Medulla oblongata (tissue), 1 donor: ENCODE results near the gene SLC2A6.
"Not testable (repeated sequence)": the region's sequence is repeated elsewhere in the genome, so short reads cannot be mapped to it uniquely, and the experiment has no call there.

Source experiments
- DNase-seq: peaks from one replicate; pipeline ENCODE4 v3.0.0-alpha.2; 2015; ENCODE audit errors: extremely low spot score

Gene SLC2A6

GRCh38 chr9:133463234-133463863, 15.6 kb downstream of the SLC2A6 start:
- DNase-seq, result no peak

- DNase-seq, result no peak
These were observed 16.9 kb downstream of the SLC2A6 start for GRCh38 chr9:133461975-133462374.

- peak; percentile 58 for DNase-seq
These were observed 18.3 kb downstream of the SLC2A6 start for GRCh38 chr9:133460405-133461175.

GRCh38 chr9:133459476-133460404, 19.2 kb downstream of the SLC2A6 start, which contains the start of gene CACFD1:
TSS of gene CACFD1 (plus strand) at chr9:133459978. CDS start at chr9:133460067, 89 bp downstream.
- DNase-seq, result peak; percentile 96

- no peak for DNase-seq
These were observed 20.1 kb downstream of the SLC2A6 start for GRCh38 chr9:133458643-133459312.

GRCh38 chr9:133457748-133458147, 21.2 kb downstream of the SLC2A6 start:
- no peak for DNase-seq

- no peak for DNase-seq
These were observed 21.7 kb downstream of the SLC2A6 start for GRCh38 chr9:133457233-133457632.

GRCh38 chr9:133456409-133456808, 22.5 kb downstream of the SLC2A6 start:
- DNase-seq, result no peak

- no peak for DNase-seq
These were observed 23.0 kb downstream of the SLC2A6 start for GRCh38 chr9:133455936-133456335.

GRCh38 chr9:133454943-133455673, 23.8 kb downstream of the SLC2A6 start:
- DNase-seq, result no peak

GRCh38 chr9:133454325-133454724, 24.6 kb downstream of the SLC2A6 start:
- DNase-seq, result no peak

- peak; percentile 28 for DNase-seq
These were observed 25.2 kb downstream of the SLC2A6 start for GRCh38 chr9:133453651-133454050.

GRCh38 chr9:133452562-133452961, 26.3 kb downstream of the SLC2A6 start:
- no peak for DNase-seq

- not testable (repeated sequence) for DNase-seq
These were observed 27.0 kb downstream of the SLC2A6 start for GRCh38 chr9:133451865-133452264.

GRCh38 chr9:133449760-133450159, 29.1 kb downstream of the SLC2A6 start:
- DNase-seq, result no peak

GRCh38 chr9:133448487-133448972, 30.4 kb downstream of the SLC2A6 start:
- no peak for DNase-seq

GRCh38 chr9:133445293-133445969, 33.5 kb downstream of the SLC2A6 start:
- no peak for DNase-seq

- no peak for DNase-seq
These were observed 34.9 kb downstream of the SLC2A6 start for GRCh38 chr9:133443982-133444381.

GRCh38 chr9:133443248-133443647, 35.7 kb downstream of the SLC2A6 start:
- no peak for DNase-seq

- DNase-seq, result no peak
These were observed 37.3 kb downstream of the SLC2A6 start for GRCh38 chr9:133441571-133441970.
